GM20431 (cell line): ENCODE measurements around the gene DNER.

Source experiments
- in situ Hi-C: fragments of 300-500 bp; cut with MseI, MboI; formaldehyde crosslinking; loops from one replicate; pipeline ENCODE4 v1.15.0; 2020; ENCODE audit warnings: low sequenced_read_pairs; ENCODE audit not compliant: unreplicated experiment

Gene DNER

DNA sequence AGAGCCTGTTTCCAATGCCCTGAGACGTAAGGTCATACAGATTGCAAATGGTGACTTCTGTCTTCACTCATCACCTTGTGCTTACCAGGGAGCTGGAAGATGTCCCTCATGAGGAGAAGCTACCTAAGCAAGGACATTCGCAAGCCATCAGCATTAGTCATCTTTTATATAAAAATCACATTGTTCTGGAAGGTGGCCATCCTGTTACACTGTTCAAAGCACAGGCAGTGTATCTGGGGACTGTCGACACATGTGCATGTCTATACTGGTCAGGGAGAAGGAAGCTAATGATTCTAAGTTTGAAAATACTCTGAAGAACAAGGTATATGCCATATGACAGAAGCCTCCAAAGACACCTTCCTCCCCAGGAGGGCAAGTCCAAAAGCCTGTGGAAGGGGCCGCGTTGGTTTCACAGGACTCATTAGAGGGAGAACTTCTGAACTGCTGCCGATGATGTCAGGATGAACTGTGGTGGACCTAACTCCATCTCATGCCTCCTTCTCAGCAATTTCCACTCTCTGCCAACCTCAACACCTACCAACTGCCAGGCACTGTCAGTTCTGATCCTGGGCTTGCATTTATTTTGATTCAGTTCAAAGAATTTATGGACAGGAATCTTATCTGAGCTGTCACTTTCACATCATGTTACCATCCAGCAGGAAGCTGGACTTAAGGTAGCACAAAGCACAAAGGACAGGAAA, 39.4 kb downstream of the DNER start:
- in situ Hi-C loops = no loop called here

DNA sequence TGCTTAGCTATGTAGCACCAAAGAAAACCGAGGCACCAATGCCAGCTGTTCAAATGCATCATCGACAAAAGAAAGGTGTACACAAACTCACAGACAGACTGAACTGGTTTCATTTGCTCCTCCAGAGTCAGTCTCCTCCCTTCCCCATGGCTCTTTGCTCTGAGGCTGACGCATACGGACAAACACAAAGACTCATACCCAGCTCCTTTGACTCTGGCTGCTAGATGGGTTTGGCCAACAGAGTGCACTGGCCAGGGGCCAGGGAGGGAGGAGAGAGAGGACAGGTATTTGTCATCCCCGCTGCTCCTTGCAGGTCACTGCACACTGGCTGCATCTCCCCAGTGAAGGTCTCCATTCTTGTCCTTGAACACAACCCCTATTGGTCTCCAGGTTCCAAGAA, 40.7 kb downstream of the DNER start:
- in situ Hi-C loops = no loop called here

DNA sequence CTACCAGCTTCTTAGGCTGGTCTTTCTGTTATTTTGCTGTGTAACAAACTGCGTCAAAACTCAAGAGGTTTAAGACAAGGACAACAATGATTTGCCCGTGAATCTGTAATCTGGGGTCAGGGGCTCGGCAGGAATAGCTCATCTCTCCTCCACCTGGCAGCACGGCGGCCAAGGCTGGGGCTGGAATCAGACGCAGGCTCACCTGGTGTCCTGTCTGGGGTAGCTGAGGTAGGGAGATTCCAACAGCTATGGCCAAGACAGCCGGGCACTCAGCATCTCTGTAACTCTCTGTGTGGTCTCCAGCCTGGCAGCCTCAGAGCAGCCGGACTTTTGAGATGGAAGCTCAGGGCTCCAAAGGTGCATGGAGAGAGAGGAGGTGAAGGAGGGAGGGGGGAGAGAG, 42.3 kb downstream of the DNER start:
- in situ Hi-C loops = no loop called here

DNA sequence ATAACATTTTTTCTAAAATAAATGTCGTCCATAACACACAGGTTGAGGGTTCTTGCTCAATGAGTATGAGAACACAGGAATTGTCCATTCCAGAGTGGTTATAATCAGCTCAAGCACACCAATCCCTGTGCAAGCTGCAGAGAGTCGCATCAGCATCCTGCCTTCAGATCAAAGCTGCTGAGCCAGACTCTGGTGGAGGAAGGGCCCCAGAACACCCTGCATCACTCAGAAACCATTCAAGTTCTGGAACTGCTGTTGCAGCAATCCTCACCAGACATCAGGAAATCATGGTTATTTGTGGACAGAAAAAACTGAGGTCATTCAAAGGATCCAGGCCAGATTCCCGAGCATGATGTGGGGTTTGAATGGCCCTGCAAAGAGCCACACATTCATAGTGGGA, 44.5 kb downstream of the DNER start:
- in situ Hi-C loops = no loop called here

DNA sequence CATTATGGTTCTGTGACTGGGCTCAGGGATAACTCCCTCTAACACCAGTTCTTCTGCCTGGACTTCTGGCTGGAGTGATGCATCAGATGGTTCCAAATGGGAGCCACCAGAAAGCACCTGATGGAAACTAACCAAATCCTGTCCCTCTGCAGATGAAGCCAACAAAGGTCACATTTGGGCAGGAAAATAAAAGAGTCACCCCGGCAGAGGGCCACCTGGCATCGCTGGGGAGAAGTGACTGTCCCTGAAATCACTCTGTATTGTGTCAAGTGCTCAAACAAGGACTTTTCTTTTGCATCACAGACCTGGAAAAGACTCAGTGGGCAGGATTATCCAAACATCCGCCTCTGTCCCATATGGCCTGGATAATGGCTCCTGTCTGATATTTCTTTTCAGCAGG, 47.5 kb downstream of the DNER start:
- in situ Hi-C loops = no loop called here

DNA sequence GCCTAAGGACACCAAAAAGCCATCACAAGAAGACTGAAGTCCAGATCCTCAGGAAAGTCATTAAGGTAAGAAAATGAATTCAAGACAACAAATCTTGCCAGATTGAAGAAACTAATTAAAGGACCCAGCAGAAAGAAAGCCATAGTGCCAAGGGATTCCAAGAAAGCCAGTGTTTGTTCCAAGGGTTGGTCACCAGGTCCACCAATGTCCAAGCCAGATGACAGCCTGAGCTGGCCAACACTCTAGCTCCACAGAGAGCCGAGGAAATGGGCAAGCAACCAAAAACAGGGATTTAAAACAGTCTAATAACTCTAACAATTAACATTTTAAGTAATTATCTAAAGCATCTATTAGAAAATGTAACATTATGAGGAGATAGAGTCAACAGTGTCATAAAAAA, 49.2 kb downstream of the DNER start:
- in situ Hi-C loops = no loop called here

DNA sequence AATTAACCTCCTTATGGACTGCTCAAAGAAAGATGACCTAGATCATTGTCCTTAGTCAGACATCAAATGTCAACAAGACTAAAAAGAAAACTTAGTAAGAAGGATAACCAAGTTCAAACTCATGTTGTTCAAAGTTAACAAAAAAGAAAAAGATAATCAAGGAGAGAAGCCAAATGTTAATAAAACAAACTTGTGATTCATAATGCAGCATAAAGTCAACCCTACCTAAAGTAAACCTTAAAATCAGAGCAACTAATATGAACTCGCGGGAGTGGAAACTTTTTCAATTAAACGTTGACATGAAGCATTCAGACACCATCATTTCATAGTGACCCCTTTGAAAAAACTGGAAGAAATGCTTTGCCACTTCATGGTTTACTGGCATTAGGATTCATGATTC, 52.9 kb downstream of the DNER start:
- in situ Hi-C loops = no loop called here

DNA sequence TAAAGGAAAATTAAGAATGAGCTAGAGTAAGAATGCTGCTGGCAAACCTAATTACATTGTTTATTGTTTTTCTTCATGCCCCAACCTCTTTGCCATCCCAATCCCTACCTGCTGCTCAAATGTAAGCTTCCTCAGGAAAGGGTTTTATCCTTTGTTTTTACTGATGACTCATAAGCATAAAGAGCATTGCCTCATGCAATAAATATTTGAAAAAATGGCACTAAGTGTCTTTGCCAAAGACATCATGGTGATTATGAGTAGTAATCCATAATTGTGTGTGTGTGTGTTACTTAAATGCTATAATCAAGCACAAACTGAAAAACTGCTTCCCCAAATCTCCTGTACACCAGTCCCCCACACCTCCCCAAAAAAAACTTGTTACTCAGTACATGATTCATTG, 53.4 kb downstream of the DNER start:
- in situ Hi-C loops = no loop called here

DNA sequence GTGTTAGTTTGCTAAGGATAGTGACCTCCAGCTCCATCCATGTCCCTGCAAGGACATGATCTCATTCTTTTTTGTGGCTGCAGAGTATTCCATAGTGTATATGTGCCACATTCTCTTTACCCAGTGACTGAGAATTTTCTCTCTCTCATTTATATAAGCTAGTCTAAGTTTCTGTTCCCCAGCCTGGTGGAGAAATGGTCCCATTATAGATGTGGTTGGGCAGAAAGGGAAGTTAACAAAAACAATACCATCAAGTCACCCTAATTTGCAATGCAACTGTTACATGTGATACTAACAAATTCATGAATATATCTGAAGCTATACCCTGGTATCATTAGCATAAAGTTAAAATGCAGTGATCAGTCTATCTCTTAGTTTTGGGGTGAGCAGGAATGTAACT, 54.0 kb downstream of the DNER start:
- in situ Hi-C loops = no loop called here

DNA sequence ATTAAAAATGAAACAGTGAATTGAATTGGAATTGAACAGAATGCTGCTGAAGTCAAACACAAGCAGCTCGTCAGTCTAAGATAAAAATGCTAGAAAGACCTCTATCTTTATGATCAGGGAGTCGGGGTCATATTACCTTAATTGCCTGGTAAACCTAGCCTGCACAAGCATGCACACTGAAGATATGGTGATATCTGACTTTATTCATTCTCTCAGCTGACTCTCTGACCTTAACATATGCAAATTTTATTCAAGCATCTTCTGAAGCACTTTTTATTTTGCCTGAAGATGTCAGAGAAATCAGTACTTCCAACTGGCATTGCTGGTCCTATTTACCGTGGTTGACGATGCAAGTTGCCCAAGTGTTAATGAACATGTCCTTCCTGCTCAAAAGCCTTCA, 56.4 kb downstream of the DNER start:
- in situ Hi-C loops = no loop called here

DNA sequence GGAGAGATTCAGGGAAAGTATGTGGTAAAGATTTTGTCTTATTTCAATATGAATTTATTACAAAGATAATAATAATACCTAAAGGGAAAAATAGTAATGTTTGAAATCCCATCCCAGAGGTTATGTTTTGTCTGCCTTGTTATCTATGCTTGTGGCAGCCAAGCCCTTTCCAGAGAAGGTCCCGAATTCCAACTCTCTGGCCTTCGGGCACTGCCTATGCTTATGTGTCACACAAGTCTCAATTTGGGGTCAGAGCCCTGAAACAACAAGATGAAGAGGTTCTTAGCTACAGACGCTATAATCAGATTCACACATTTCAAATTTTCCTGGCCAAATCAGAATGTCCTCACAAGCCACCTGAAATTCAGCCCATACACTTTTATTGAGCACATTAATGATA, 59.9 kb downstream of the DNER start:
- in situ Hi-C loops = no loop called here

DNA sequence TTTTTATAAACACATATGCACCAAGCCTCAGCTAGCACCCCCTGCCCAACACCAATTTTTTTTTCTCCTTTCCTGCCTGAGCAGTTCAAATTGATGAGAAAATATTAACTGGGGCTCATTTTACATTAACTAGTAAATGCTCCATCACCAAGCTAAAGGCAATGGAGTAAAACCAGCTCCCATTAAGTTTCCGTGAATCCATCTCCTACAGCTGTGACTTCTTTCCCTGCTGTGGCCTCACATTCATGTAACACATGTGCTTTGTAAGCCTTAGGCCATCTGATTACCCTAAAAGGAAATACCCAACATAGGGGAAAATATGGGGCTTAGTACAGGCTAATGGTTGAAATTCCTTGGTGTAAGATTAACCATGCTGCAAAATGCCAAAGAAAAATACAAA, 60.8 kb downstream of the DNER start:
- in situ Hi-C loops = no loop called here

DNA sequence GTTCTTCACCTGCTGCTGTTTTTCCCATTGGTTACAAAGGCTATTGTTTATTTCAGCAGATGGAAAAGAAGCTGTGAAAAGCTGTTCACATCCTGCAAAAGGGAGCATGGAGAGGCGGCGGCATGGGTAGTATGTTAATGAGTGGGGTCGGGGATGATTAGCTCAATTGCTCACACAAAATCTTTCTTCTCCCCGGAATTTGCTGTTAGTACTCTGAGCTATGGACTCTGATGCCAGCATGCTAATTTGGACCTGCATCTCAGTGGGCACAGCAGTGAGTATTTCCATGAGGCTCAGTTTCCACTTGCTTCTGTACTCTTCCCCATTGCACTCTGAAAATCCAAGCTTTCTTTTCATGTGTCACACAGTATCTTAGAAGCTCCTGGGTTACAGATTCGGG, 61.6 kb downstream of the DNER start:
- in situ Hi-C loops = no loop called here

DNA sequence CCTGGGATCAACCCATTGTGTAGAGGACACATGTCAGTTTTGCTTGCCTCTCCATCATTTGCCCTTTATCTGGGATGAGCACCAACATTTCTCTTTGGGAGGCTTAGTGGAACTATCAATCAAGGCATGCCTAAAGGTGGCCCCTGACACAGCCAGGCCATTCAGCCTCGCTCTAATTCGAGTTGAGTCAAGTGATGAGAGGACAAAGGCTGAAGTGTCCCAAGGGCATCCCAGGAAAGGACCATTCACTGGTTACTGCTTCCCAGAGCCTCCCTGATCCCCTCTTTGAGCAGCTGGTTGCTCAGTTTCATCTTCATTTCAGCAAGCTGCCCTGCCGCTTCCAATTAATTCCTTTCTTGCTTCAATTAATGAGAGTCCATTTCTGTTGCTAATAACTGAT, 63.5 kb downstream of the DNER start:
- in situ Hi-C loops = no loop called here

DNA sequence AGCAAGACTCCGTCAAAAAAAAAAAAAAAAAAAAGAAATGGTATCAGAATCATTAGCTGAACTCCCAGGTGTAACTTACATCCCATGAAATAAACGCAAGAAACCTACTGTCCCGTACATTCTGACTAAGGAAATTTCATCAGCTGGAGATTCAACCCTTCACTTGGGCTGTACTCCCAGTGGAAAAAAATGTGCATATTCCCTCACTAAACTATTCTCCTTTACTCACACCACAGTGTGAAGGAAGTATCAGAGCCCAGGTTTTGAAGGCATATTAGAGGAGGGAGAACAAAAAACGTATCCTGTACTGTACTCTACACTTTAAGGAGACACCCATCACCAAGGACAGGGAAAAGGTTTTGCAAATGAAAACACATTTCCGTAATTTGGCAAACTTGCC, 64.3 kb downstream of the DNER start:
- in situ Hi-C loops = no loop called here

DNA sequence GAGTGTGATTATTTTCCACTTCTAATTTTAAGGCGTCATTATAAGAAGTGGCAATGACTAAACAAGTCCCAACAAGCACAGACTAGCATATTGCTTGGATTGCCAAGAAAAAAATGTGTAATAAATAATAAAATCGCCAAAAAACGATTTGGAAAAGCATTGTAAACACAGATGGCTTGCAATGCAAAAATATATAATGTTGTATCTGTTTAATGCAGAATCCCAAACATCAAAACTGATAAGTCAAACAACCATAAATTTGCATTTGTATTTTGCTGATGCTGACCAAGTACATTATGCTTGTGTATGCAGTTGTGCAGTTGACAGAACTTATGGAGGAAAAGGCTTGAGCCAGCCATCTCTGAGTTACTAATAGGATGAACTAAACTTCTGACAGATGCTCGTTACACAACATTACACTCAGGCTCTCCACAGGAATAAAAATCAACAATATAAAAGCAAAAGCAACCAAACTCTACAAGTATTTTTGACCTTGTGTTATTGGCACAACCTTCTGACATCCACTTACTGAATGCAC, 68.1 kb downstream of the DNER start:
- in situ Hi-C loops = no loop called here

DNA sequence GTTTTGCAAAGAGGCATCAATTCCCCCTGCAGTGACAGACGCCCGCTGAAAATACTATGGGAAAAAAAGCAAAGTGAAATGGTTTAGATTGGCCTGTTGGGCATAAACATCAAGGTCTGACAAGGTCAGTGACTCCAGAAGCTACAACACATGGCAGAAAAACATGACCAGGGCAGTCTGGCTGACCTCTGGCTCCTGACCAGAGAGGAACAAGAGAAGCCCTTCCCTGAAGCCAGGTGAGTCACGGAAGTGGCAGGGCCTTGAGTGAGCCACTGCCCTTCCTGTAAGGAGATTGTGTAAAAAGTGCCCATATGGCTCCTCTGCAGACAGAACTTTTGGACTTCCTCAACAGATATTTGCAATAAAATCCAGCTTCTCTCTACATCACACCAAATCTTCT, 72.0 kb downstream of the DNER start:
- in situ Hi-C loops = no loop called here

DNA sequence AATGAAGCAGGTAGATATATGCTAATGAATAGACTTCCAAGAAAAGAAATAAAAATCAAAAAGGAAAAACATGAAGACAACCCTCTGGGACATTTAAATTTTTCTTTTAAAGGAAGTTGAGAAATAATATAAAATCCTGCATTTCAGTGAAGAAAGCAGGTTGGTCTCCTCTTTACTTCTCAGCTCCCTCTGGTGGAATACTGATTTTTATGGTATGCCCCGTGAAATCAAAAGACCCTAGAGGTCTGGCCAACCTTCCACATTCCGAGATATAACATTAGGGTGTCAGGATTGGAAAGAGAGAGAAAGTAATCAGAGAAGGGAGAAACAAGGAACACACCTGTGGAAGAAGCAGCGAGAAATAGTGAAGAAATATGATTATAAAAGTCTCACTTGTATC, 72.7 kb downstream of the DNER start:
- in situ Hi-C loops = no loop called here

DNA sequence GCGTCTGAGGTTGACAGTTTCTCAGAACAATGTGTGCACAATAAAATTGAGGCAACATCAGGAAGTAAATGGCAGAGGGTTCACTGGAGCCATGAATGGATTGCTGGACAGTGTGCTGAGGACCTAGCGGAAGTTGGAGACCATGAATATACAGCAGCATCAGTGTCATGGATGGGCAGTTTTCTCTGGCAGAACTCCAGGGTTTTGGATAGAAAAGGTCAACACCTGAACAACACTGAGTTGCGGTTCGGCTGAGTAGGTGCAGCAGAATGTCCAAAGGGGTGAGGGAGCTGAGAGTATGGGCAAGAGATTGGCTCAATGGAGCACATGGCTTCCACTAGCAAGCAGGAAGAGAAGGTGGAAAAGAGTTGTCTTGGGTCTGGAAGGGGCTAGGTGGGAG, 73.7 kb downstream of the DNER start:
- in situ Hi-C loops = no loop called here

DNA sequence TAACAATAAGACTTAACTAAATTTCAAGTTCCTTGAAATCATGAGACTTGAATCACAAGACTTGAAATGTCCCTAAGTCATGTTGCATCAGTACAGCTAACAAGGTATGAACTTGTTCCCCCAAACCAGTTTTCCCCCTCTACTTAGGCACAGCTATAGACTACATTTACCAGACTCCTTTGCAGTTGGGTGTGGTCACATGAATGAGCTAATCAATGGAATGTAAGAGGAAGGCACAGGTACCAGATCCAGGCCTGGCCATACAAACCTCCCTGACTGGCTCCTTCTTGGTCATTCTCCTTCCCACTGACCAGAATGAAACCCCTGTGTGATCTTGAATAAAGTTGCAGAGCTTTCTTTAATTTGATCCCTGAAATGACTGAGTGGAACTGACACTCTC, 77.8 kb downstream of the DNER start:
- in situ Hi-C loops = no loop called here

DNA sequence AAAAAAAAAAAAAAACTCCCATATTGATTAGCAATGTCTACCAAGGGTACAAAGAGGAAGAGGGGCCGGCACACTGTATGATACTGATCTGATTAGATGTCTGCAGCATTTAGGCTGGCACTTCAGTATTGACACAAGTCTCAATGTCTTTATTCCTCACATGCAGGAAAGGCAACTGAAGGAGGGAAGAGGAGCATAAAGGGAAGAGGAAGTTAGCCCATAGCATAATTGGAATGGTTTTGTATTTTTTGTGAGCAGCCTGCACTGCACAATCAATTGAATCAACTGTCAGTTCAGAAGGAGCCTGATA, 79.0 kb downstream of the DNER start:
- in situ Hi-C loops = no loop called here

DNA sequence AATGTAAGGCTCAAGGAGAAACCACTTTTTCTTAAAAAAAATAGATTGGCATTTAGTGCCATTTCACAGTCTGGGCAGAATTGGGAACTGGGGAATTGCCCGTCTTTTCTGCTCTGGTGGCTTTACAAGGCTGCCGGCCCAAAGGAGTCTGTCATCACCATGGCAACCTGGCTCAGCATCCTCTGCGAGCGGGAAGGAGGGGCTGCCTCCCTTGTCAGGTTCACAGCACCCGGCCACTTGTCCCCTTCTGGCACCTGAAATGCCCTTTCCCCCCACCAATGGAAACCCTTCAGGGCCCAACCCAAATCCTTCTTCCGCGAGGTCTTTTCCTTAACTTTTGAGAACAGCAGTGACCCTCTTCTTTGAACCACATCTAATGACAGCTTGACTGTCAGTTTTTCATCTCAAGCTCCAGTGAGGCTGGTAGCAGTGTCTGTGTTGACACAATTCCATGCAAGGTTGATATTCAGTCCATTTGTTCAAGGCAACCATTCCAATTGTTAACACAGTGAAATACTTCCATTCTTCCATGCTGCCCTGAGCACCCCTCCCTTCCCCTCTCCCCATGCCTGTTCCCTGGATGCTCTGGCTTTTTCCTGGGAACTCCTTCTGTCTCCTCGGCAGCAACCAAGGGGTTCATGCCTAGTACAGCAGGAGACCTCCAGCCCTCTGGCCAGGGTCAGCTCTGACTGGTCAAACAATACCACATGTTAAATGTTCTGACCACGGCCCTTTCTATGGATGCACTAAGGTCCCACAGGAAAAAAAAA, 79.6 kb downstream of the DNER start:
- in situ Hi-C loops = no loop called here
